HG03139 (cell line): ENCODE data around the gene CLDN22.

Experiments used
- ATAC-seq: cut with Tn5 transposase; IDR thresholded peaks from one replicate; pipeline ENCODE4 v1.9.1; 2021; ENCODE audit not compliant: unreplicated experiment

Gene CLDN22

GRCh38 chr4:183285886-183286285, 34.2 kb downstream of the CLDN22 start:
- ATAC-seq = no peak

GRCh38 chr4:183284965-183285364, 35.1 kb downstream of the CLDN22 start:
- ATAC-seq = no peak

- no peak for ATAC-seq
These were observed 35.8 kb downstream of the CLDN22 start for GRCh38 chr4:183284258-183284785.

- no peak for ATAC-seq
These were observed 44.0 kb downstream of the CLDN22 start for GRCh38 chr4:183276106-183276505.

GRCh38 chr4:183272384-183272783, 47.7 kb downstream of the CLDN22 start:
- no peak for ATAC-seq

- ATAC-seq = no peak
These were observed 51.5 kb downstream of the CLDN22 start for GRCh38 chr4:183268556-183268955.
